ENCODE data around the gene CGB8.

CGB8 gene

GRCh38 chr19:49010453-49010852 lies 38.5 kb downstream of the CGB8 start:
- TF ChIP-seq POLR2AphosphoS5 (IDR thresholded peaks at IDR 0.05; ENCODE audit: low read depth, low read length) (no peak), REST (IDR thresholded peaks at IDR 0.05; ENCODE audit: insufficient read depth in 1 of 2, low read depth in 2 of 2, low read length in 2 of 2) (no peak), TAF1 (IDR thresholded peaks at IDR 0.05; ENCODE audit: borderline replicate concordance, insufficient read depth, low read length) (no peak), SIN3A (IDR thresholded peaks at IDR 0.05; ENCODE audit: borderline replicate concordance, insufficient read depth, low read length) (no peak), FOXP2 (optimal IDR thresholded peaks at IDR 0.05; ENCODE audit: borderline replicate concordance, extremely low read depth, extremely low read length, insufficient read depth) (no peak)

GRCh38 chr19:49009828-49010227 lies 39.1 kb downstream of the CGB8 start:
- no peak for TF ChIP-seq TAF1 (IDR thresholded peaks at IDR 0.05; ENCODE audit: borderline replicate concordance, insufficient read depth, low read length)
- TF ChIP-seq FOXP2 (optimal IDR thresholded peaks at IDR 0.05; ENCODE audit: borderline replicate concordance, extremely low read depth, extremely low read length, insufficient read depth): no peak
- TF ChIP-seq SIN3A (IDR thresholded peaks at IDR 0.05; ENCODE audit: borderline replicate concordance, insufficient read depth, low read length): no peak
- no peak for TF ChIP-seq REST (IDR thresholded peaks at IDR 0.05; ENCODE audit: insufficient read depth in 1 of 2, low read depth in 2 of 2, low read length in 2 of 2)
- TF ChIP-seq POLR2AphosphoS5 (IDR thresholded peaks at IDR 0.05; ENCODE audit: low read depth, low read length): no peak

GRCh38 chr19:49006905-49007304 lies 42.0 kb downstream of the CGB8 start:
- no peak for TF ChIP-seq POLR2AphosphoS5 (IDR thresholded peaks at IDR 0.05; ENCODE audit: low read depth, low read length)
- TF ChIP-seq TAF1 (IDR thresholded peaks at IDR 0.05; ENCODE audit: borderline replicate concordance, insufficient read depth, low read length): no peak
- no peak for TF ChIP-seq FOXP2 (optimal IDR thresholded peaks at IDR 0.05; ENCODE audit: borderline replicate concordance, extremely low read depth, extremely low read length, insufficient read depth)
- TF ChIP-seq REST (IDR thresholded peaks at IDR 0.05; ENCODE audit: insufficient read depth in 1 of 2, low read depth in 2 of 2, low read length in 2 of 2): no peak
- no peak for TF ChIP-seq SIN3A (IDR thresholded peaks at IDR 0.05; ENCODE audit: borderline replicate concordance, insufficient read depth, low read length)

- no peak for TF ChIP-seq SIN3A (IDR thresholded peaks at IDR 0.05; ENCODE audit: borderline replicate concordance, insufficient read depth, low read length)
- TF ChIP-seq TAF1 (IDR thresholded peaks at IDR 0.05; ENCODE audit: borderline replicate concordance, insufficient read depth, low read length): no peak
- TF ChIP-seq REST (IDR thresholded peaks at IDR 0.05; ENCODE audit: insufficient read depth in 1 of 2, low read depth in 2 of 2, low read length in 2 of 2): no peak
- TF ChIP-seq POLR2AphosphoS5 (IDR thresholded peaks at IDR 0.05; ENCODE audit: low read depth, low read length): no peak
- TF ChIP-seq FOXP2 (optimal IDR thresholded peaks at IDR 0.05; ENCODE audit: borderline replicate concordance, extremely low read depth, extremely low read length, insufficient read depth): no peak
Observed at GRCh38 chr19:49004964-49005614, 43.8 kb downstream of the CGB8 start.

All from PFSK-1 (cell line).